OCI-LY7 (cell line): ENCODE results near the gene CCDC148.

Source experiments
- CTCF ChIP-seq: fragments of 200-600 bp; sonication (generic); conservative IDR thresholded peaks from 2 replicates; pipeline ENCODE4 v1.5.1; 2014; ENCODE audit warnings: mild to moderate bottlenecking, antibody characterized with exemption, low read length, moderate library complexity, mixed read lengths
- EZH2phosphoT487 ChIP-seq: fragments of 200-600 bp; sonication (generic); IDR thresholded peaks from 2 replicates; pipeline ENCODE4 v1.6.1; 2018; ENCODE audit warnings: low read depth, borderline replicate concordance, mild to moderate bottlenecking, mixed run types, antibody characterized with exemption, low read length, moderate library complexity, mixed read lengths

- no peak for TF ChIP-seq CTCF
- no peak for TF ChIP-seq EZH2phosphoT487
Measured at GRCh38 chr2:158243392-158243791, 213.2 kb downstream of the CCDC148 start.
